Measurements from ENCODE around the gene ANKS1B.

Gene ANKS1B

DNA sequence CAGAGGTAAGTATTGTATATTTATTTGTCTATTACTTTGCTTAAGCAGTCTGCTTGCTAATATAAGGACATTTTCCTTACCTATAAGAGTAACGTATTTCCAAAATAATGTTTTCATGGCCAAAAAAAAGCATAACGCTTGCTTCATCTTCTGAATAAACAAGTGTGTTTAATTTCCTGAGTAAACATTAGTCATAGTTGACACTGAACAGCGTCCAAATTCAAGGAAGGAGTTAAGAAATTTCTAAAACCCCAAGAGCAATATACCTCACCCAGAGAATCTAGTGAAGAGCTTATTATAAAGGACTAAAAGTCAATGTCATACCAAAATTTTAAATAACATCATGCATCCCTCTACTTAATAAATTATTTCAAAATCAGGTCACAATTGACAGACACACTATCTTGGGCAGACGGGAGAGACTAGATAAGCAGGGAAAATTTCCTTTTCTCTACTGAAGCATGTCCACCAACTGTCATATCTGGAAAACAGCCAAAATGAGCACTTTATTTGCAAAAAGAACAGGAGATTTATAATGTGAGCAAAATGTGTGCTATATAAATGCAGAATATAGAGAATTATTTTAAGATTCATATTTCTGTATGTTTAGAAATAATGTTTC lies 25.1 kb downstream of the ANKS1B start:
- DNase-seq = no peak

DNA sequence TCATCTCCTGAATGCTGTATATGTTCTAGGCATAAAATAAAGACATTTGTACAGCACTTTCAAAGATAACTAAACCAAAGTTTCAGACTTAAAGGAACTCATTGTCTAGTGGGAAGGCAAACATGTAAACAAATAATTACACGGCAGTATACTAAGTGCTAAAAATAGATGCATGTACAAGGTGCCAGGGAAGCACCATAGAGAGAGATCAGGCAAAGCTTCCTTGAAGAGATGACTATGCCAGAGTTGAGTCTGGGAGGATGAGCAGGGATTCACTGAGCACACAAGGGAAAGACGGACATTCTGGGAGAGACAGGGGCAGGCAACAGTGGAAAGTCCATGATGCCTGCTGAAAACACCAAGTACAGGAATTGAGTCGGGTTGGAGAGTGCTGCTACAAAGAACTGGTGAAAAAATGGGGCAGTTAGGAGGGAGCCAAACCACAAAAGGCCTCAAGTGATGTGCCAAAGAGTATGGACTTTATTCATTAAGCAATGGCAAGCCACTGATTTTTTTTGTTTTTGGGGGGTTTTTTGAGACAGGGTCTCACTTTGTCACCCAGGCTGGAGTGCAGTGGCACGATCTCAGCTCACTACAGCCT lies 26.8 kb downstream of the ANKS1B start:
- DNase-seq = no peak

GRCh38 chr12:99954724-99955123 lies 30.0 kb downstream of the ANKS1B start:
- no peak for DNase-seq

DNA sequence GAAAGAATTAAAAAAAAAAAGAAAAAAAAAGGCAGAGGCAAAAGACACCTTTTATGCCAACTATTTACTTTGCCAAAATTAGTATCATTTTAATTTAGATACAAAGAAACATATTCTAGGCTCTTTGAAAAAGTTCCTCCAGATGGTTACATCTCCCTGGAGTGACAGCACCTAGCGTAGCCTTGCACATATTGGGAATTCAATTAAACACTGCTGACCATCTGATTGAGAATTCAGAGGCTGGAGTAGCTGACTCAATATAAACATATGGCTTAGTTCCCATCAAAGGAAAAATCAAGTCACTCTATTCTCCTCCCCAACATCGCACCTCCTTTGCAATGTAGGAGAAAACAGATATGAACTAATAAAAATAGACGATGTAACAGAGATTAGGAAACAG lies 36.4 kb downstream of the ANKS1B start:
- DNase-seq = no peak

- DNase-seq = no peak
Measured at GRCh38 chr12:99946131-99946530, 38.6 kb downstream of the ANKS1B start.

DNA sequence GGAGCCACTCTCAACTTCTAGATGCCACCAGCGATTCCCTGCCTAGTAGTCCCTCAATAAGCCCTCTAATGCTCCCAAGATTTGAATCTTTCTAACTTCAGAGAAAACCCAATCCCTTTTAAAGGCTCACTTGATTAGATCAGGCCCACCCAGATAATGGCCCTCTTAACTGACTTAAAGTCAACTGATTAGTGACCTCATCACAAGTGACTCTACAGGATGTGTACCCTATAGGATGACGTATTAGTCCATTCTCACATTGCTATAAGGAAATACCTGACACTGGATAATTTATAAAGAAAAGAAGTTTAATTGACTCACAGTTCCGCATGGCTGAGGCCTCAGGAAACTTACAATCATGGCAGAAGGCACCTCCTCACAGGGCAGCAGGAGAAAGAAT lies 49.1 kb downstream of the ANKS1B start:
- no peak for DNase-seq

DNA sequence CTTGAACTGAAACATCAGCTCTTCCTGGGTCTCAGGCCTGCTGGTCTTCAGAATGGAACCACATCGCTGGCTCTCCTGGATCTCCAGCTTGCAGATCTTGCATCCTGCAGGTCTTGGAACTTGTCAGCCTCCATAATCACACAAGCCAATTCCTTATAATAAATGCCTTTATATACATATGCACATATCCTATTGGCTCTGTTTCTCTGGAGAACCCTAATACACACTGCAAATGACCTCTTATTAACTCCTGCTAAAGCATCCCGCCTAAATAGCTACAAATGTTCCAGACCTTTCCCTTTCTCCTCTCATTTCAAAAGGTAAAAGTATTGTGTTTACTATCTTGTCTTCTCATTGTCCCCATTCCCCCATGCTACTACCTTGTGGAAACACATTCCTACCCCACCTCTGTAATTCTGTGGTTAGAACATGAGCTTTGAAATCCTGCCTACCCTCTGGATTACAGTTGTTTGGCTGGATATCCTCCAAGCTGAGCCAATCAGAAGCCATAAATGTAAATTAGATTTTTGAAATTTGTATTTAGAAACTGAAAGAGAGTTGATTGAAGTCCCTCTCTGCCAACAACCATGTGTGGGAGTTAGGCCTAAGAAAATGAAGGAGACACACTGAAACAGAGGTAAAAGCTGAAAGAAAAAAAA lies 58.1 kb downstream of the ANKS1B start:
- DNase-seq = no peak

GRCh38 chr12:99920353-99920960 lies 64.3 kb downstream of the ANKS1B start:
- peak; percentile 1 for DNase-seq

- no peak for DNase-seq
Measured at GRCh38 chr12:99917711-99918402, 66.9 kb downstream of the ANKS1B start.

DNA sequence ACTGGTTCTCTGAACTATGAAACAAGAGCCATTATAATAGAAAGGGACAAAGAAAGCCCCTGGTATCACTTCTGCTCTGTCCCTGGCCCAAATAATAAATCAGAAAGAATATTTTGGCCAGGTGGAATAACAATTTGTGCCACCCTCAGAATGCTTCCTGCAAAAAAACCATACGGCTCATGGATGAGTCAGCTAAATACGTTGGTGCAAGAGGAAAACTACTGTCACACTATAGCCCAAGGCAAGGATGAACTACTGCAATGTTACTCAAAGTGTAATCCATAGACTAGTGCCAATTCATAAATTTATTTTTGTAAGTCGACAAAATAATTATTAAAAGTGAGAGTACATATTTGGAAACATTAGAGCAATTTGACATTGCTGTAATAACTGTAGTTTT lies 68.2 kb downstream of the ANKS1B start:
- DNase-seq = no peak

GRCh38 chr12:99915251-99916082 lies 69.3 kb downstream of the ANKS1B start:
- DNase-seq = no peak

- DNase-seq = no peak
Measured at GRCh38 chr12:99914206-99914605, 70.5 kb downstream of the ANKS1B start.

- DNase-seq = no peak
Measured at GRCh38 chr12:99911967-99912366, 72.8 kb downstream of the ANKS1B start.

DNA sequence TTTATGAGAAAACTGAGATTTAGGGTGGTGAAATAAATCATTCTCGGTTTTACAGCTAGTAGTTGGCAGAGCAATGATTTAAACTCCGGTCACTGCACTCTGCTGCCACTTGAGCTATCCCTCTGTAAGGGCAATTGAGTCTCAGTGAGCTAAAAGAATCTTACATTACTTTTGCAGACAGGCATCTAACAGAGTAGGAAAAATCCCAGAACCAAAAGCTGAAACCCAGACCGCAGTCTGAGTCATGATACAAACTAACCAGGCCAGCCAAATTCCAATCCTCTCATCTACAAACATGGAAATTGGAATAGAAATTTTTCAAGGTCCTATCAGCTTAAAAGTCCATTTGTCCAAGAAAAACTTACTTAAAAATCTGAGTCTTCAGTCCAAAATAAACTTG lies 73.7 kb downstream of the ANKS1B start:
- DNase-seq = no peak

- DNase-seq = no peak
Measured at GRCh38 chr12:99910342-99910741, 74.4 kb downstream of the ANKS1B start.

GRCh38 chr12:99906786-99907579 lies 77.8 kb downstream of the ANKS1B start:
- DNase-seq = no peak

DNA sequence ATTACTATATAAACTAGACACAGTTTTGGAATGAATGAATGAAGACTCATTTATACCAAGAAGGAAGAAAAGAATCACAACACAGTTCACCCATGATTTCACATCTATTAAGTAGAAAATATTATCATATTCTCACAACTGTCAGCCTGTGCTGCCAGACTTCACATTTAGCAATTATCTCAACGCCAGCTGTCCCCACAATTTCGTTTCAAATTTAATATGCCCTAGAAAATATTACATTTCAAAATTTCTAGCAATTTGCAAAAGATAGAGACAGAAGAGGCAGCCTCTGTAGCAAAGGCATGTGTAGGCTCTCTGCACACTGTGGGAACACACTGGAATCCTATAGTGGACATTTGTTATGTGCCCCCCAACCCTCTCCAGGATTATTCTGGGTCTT lies 83.6 kb downstream of the ANKS1B start:
- DNase-seq = no peak

GRCh38 chr12:99898645-99899044 lies 86.1 kb downstream of the ANKS1B start:
- DNase-seq = no peak

- no peak for DNase-seq
Measured at GRCh38 chr12:99879439-99879838, 105.3 kb downstream of the ANKS1B start.

DNA sequence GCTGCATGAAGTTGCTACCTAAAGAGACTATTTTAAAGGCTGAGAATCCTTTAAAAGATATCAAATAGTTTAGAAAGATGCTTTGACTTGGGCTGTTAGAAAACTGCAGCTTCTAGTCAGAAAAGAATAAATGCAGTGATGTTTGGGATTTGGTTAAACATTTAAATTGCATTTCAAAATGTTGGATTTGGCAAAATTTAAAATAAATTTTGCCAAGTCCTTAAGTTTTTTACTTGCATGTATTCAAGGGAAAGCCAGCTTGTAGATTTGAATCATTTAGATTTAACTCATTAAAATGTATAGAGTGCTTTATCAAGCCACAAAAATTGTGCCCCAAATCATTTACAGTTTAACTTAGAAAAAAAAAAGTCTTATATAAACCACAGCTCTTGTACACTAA lies 109.7 kb downstream of the ANKS1B start:
- no peak for DNase-seq

DNA sequence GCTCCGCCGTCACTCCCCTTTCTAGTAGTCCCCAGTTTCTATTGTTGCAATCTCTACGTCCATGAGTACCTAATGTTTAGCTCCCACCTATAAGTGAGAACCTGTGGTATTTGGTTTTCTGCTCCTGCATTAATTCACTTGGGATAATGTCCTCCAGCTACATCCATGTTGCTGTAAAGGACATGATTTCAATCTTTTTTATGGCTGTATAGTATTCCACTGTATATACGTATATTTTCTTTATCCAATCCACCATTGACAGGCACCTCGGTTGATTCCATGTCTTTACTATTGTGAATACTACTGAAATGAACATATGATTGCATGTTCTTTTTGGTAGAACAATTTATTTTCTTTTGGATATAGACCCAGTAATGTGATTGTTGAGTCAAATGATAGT lies 114.7 kb downstream of the ANKS1B start:
- no peak for DNase-seq

DNA sequence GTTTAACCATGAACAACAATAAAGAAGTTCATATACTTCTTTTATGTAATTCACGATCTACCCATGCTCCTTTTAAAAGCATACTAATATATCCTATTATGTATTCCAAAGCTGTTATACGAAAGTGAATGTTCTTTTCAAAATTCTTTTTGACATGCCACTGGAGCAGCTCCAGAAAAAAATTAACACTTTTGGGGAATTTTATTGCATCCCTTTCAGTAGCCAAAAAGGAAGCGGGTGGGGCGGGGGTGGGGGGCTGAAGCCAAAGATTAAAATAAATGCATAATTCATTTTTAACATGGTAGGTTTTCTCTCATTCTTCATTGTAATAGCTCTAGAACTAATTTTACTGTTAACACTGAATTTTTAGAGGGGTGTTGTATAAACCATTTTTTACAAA lies 123.0 kb downstream of the ANKS1B start:
- DNase-seq = no peak
